Smooth muscle cell of the brain vasculature (primary cell): ENCODE results near the gene CLIC4.
A peak's percentile ranks its signal among the peaks of the same experiment; 100 is the strongest.
"Not testable (repeated sequence)": the region's sequence is repeated elsewhere in the genome, so short reads cannot be mapped to it uniquely, and the experiment has no call there.

Source experiments
- DNase-seq: peaks from one replicate; pipeline ENCODE4 v3.0.0-alpha.2; 2012; ENCODE audit warnings: low read depth, low spot score

CLIC4 gene

DNA sequence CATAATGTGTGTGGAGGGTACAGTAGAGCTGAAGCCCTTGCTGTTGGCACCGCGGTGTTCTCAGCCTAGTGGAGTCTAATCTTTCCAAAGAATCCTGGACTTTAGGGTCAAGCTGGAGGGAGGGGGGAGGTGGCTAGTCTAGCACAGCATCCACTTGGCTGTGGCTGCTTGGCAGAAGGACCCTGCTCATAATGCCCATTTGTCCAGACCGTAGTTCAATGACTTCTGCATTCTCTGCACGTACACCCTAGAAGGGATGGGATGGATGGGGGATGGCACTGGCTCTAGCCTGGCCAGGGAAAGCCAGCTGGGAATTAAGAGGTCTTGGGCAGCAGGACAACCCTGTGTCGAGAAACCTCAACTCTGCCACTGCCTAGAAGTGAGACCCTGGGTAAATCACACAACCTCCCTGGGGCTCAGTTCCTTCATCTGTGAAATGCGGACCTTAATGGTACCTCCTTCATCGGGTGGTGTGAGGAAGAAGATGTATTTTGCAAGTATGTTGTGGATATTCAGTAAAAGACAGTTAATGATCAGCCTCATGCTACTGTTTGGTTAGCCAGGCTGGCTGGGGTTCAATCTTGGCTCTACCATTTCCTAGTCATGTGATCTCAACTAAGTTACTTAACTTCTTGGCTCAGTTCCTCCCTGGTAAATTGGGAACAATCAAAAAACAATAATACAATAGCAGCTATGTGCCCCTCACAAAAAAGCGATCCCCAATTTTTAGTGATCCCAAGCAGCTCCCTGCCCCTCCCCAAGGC is 27.2 kb upstream of the CLIC4 start:
- DNase-seq: no peak

DNA sequence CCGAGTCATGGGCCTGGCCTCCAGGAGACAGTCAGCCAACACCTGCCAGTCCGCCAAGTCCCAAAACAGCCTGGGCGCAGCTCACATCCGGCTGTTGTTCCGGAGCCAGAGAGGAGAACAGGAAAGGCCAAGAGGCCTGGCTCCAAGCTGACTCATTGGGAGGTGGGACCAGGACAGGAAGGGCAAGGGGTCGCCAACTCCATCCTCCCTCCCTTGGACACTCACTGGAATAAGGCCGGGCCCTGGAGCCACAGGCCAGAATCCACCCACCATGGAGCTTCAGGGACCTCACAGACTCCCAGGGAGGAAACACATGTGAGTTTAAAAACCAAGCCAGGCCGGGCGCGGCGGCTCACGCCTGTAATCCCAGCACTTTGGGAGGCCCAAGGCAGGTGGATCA is 25.1 kb upstream of the CLIC4 start:
- DNase-seq: no peak

DNA sequence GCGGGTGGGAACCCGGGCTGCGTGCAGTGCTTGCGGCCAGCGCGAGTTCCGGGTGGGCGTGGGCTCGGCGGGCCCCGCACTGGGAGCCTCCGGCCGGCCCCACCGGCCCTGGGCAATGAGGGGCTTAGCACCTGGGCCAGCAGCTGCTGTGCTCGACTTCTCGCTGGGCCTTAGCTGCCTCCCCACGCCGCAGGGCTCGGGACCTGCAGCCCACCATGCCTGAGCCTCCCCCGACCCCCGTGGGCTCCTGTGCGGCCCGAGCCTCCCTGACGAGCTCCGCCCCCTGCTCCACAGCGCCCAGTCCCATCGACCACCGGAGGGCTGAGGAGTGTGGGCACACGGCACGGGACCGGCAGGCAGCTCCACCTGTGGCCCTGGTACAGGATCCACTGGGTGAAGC is 23.7 kb upstream of the CLIC4 start:
- no peak for DNase-seq

DNA sequence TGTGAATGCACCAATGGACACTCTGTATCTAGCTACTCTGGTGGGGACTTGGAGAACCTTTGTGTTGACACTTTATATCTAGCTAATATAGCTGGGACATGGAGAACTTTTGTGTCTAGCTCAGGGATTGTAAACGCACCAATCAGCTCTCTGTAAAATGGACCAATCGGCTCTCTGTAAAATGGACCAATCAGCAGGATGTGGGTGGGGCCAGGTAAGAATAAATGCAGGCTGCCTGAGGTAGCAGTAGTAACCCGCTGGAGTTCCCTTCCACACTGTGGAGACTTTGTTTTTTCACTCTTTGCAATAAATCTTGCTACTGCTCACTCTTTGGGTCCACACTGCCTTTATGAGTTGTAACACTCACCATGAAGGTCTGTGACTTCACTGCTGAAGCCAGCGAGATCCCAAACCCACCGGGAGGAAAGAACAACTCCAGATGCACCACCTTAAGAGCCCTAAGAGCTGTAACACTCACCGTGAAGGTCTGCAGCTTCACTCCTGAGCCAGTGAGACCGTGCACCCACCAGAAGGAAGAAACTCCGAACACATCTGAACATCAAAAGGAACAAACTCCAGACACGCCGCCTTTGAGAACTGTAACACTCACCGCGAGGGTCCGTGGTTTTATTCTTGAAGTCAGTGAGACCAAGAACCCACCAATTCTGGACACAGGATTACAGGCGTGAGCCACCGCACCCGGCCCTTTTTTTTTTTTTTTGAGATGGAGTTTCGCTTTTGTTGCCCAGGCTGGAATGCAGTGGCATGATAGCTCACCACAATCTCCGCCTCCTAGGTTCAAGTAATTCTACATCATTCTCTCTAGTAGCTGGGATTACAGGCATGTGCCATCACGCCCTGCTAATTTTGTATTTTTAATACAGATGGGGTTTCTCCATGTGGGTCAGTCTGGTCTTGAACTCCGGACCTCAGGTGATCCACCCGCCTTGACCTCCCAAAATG is 22.9 kb upstream of the CLIC4 start:
- DNase-seq: not testable (repeated sequence)

DNA sequence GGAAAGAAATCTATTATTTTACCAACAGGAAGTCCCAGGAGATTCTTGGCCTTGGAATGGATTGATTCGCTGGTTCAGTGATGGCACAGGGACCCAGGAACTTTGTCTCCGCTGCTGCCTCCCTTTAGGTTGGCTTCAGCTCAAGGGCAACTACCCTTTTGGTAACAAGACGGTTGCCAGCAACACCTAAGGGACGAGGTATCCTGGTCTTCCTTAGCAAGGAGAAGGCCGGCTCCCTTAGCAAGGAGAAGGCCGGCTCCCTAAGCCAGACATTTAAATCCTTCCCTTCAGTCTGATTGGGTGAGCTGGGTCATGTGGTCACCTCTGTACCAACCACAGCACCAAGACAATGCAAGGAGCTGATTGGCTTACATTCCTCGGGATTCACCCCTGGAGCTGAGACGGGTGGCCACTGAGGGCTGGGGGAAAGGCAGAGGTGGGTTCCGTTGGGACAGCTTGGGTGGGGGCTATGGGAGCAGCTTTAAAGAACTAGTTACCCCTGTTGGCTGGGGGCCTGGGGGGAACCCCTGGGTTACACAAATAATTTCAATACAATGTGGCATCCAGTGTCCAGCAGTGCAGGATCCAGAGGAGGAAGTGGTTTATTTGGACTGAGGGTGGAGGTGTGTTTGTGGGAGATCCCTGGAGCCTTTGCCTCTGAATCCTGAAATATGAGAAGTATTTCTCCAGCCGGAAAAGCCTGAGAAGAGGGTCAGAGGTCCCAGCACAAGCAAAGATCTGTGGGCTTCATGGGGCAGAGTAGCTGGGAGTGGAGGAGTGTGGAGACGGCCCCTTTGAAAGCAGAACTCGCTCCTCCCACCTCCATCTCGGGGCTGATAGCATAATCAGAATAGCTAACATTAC is 20.7 kb upstream of the CLIC4 start:
- DNase-seq: peak; percentile 99

DNA sequence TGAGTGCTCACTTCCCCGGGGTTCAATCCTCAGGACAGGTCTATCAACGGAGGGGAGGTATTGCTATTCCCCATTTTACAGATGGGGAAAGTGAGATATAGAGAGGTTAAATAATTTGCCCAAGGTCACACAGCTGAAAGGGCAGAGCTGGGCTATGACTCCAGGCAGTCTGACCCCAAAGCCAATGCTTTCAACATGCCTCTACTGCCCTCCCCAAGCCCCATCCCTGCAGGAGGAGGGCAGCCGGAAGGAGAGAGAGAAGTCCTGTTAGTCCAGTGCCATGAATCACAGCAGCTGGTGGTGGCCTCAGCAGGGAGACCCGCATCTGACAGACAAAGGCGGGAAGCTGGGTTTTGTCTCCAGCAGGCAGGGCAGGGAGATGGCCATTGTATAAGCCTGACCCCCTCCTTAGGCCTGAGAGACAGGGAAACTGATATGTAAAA is 20.0 kb upstream of the CLIC4 start:
- peak; percentile 74 for DNase-seq

DNA sequence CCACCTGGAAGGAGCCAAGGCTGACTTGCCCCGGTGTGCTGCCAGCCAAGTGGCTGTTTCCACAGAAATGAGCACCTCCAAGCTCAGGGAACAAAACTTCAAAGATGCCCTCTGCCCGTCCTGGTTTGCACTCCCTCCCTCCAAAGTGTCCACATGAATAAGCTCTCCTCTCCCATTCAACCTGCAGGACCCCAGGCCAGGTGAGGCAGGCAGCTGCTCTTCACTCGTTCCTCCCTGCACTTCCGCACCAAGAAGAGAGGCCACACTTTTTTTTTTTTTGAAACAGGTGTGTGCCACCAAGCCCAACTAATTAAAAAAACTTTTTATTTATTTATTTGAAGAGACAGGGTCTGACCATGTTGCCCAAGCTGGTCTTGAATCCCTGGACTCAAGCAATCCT is 18.5 kb upstream of the CLIC4 start:
- no peak for DNase-seq

DNA sequence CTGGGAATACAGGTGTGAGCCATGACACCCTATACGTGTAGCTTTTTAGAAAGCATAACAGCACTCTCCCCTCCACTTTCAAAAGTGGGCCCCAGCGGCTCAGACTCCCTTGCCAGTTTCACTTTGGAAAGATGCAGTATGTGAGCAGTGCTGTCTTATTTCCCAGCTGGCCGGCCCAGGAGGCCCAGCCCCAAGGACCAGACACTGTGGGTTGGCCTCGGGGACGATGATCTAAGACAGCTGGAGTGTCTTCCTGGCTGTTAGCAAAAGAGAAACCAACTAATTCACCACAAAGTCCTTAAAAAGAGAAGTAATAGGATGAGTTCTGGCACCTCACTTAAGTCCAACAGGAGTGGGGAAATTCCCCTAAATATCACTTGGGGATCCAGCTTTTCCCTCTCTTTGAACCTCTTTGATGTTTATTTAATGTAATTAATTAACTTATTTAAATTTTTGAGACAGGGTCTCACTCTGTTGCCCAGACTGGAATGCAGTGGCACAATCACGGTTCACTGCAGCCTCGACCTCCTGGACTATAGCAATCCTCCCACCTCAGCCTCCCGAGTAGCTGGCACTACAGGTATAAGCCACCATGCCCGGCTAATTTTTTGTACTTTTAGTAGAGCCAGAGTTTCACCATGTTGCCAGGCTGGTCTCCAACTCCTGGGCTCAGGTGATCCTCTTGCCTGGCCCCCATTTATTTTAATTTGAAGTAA is 17.6 kb upstream of the CLIC4 start:
- no peak for DNase-seq

DNA sequence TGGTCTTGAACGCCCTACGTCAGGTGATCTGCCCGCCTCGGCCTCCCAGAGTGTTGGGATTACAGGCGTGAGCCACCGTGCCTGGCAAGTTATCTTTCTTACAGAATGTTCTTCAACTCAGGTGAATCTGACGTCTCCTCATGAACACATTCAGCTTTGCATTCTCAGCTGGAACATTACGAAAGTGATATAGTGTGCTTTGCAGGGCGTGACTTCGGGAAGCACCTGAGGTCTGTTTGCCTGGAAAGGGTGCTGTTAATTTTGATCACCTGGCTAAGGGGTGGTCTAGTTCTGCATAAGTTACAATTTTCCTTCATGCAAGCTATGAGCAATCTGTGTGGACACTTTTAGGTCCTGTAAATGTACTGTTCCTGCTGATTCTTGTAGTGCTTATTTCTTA is 16.3 kb upstream of the CLIC4 start:
- DNase-seq: no peak

DNA sequence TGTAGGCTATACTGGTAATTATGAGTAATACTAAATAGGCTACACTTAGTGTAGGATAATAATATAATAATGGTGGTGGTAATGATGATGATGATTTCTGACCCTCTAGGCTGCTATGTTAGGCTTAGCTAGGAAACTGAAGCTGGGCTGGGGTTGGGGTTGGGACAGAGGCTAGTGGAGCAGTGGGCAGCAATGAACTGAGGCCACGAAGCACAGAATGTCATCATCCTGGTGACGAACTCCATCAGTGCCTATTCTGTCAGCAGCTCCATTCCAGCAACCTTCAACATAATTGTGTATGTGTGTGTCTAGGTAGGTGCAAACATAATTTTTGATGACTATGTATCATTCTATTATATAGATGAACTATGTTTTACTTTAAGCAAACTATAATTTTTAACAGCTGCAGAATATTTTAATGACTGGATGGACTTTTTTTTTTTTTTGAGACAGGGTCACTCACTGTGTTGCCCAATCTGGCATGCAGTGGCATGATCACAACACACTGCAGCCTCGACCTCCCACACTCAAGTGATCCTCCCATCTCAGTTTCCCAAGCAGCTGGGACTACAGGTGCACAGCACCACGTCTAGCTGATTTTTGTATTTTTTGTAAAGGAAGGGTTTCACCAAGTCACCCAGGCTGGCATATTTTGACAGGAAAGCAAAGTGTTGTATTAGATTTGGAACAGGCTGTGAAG is 12.9 kb upstream of the CLIC4 start:
- DNase-seq: no peak

DNA sequence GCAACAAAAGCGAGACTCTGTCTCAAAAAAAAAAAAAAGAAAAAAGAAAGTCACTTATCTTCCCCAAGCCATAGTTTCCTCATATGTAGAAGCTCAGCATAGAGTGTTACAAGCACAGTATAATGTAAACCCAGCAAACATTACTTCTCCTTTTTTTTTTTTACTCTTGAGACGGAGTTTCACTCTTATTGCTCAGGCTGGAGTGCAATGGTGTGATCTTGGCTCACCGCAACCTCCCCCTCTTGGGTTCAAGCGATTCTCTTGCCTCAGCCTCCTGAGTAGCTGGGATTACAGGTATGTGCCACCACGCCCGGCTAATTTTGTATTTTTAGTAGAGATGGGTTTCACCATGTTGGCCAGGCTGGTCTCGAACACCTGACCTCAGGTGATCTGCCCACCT is 11.9 kb upstream of the CLIC4 start:
- not testable (repeated sequence) for DNase-seq

DNA sequence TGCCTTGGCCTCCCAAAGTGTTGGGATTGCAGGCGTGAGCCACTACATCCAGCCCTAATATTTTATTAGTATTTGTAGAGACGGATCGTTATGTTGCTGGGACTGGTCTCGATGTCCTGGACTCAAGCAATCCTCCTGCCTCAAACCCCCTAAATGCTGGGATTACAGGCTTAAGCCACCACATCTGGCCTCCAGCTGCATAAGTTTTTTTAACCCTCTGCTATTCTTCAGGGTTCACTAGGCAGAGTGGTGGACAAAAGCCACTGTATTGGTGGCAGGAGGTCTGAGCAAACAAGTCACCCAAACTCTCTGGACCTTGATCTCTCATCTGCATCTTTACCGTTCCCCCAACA is 10.1 kb upstream of the CLIC4 start:
- DNase-seq: no peak

DNA sequence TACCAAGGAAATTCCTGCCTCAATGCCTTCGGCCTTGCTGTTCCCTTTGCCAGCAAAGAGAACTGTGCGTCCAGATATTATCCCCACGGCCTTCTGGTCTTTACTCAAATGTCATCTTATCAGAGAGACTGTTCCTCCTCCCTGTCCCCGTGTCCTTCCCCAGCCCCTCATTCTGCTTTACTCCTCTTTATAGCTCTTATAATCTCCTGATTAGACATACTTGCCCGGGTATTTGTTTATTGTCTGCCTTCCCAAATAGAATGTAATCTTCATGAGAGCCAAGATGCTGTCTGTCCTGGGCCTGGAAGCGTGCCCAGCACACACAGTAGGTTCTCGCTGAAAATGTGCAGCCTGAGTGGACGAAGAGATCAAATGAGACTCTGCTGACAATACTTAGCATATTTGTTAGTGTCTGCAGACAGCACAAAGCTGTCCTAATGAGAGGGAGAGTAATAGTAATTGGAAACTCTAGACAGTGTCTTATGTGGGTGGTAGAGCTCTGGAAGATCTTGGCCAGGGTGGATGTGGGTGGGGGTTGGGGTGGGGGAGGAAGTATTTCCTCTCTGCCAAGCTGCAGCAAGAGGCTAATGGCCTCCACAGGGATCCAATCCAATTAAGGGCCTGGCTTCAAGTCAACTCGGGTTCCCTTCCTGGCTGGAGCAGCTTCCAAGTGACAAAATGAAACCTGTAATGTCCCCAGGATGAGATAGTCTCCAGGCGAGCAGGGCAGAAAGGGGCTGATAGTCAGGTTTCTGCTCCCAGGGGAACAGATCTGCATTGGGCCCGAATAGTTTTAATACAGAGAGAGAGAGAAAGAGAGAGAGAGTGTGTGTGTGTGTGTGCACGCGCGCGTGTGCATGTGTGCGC is 9.5 kb upstream of the CLIC4 start:
- no peak for DNase-seq

DNA sequence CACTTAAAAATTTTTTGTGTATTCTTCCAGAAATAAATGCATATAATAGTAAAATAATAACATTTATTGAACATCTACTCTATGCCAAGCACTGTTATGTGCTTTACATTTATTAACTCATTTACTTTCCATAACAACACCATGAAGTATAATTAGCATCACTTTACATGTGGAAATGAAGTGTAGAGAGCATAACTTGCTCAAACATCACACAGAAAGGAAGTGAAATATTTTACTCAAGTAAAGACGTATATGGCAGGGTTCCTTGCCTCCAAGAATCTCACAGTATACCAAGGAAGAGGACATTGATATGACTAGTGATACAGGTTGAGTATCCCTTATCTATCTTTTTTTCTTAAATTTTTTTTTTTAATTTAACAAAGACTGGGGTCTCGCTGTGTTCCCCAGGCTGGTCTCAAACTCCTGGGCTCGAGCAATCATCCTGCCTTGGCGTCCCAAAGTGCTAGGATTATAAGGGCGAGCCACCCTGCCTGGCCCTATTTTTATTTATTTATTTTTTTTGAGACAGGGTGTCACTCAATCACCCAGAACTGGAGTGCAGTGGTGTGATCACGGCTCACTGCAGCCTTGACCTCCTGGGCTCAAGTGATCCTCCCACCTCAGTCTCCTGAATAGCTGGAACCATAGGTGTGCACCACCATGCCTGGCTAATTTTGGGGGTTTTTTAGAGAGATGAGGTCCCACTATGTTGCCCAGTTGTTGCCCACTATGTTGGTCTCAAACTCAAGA is 7.7 kb upstream of the CLIC4 start:
- DNase-seq: no peak

DNA sequence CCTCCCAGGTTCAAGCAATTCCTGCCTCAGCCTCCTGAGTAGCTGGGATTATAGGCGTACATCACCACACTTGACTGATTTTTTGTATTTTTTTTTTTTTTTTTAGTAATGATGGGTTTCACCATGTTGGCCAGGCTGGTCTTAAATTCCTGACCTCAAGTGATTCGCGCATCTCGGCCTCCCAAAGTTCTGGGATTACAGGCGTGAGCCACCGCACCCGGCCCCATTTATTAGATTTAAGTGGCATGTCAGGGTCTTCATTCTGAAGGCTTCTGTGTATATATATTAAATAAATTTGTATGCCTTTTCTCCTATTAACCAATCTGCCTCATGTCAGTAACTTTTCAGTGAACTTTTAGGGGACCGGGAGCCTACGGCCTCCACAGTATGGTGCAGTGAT is 6.0 kb upstream of the CLIC4 start:
- DNase-seq: no peak

DNA sequence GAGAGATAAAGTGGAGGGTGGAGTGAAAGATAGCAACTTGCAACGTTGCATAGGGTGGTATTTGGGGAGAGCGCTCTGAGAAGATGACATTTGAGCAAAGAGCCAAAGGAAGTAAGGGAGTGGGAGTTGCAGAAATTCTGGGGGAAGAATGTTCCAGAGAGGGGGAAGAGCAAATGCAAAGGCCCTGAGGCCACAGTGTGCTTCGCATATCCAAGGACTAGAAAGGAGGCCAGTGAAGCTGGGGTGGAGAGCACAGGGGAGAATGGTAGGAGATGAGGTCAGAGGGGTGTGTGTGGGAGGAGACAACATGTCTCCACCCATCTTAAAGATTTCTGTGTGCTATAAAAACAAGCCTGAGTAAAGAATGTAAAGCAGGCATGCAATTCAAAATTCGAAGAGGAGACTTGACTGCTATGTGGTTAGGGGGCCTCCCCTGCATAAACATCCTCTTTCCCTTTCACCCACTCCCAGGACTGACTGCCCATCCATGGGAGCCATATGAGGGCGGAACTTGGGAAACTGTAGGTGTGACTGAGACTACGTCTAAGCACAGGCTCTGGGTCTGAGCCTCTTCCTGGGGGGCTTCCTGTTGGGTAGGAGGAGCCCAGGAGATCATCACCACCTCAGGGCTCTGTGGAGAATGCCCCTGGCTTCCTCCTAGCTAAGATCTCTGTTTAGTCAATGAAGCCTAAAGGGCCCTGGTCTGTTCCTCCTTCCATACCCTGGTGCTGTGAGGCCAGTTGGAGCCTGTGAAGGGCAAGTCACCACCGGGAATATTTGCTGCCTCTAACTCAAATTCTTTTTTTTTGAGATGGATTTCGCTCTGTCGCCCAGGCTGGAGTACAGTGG is 2.9 kb upstream of the CLIC4 start:
- DNase-seq: no peak

DNA sequence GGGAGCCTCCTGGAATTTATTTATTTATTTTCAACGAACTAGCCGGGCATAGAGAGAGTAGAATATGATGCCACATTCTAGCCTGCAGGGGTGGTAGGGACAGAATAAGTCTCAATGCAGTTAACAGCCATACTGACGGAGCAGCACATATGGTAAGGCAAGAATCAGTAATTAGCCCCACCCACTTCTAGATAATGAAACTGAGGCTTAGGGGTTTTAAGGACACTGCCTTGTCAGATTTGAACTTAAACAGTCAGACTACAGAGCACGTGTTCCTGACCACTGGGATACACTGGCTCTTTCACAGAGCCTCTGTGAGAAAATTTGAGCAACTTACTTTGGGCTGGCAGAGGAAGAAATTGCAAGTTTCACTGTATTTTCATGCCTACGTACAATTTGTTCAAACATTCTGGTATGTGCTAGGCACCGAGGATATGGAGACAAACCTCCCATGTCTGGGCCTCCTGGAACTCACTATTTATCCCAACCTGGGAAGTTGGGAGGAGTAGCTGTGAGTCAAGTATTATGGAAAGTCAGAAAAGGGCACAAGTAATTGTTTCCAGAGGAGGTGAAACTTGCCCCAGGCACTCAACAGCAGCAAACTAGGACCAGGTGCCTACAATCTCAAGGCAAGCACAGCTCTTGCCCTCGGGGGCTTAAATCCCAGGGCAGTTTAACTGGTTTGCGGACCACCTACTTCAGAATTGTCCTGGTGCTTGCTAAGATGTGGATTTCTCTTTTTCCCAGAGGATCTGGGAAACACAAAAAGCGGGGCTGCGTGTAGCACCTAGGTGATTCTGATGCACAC is 1.6 kb upstream of the CLIC4 start:
- no peak for DNase-seq
